Stimulated activated naive CD8-positive, alpha-beta T cell treated with anti-CD3 and anti-CD28 coated beads, Interleukin-15, amount 100 ng/mL, for 72 hours (primary cell): Measurements from ENCODE around the gene CTSK.
"Not testable (repeated sequence)": the region's sequence is repeated elsewhere in the genome, so short reads cannot be mapped to it uniquely, and the experiment has no call there.

Experiments used
- ATAC-seq: fragments of 150-1000 bp; cut with Tn5 transposase; 2 replicates; pipeline ENCODE4 v1.10.0; 2021; ENCODE audit warnings: mild to moderate bottlenecking, moderate library complexity
- DNase-seq, 2 donors: peaks; one replicate each; pipeline ENCODE4 v3.0.0; 2021 to 2022
- H3K27ac Mint-ChIP-seq, 2 donors: one replicate each; pipeline ENCODE4 v1.8.0; 2022; ENCODE audit warnings: mild to moderate bottlenecking in 2 of 2, mixed read lengths in 2 of 2, moderate library complexity in 2 of 2
- H3K27me3 Mint-ChIP-seq: one replicate; pipeline ENCODE4 v1.8.0; 2022; ENCODE audit warnings: mixed read lengths
- H3K4me1 Mint-ChIP-seq: one replicate; pipeline ENCODE4 v1.8.0; 2022; ENCODE audit warnings: mild to moderate bottlenecking, mixed read lengths
- H3K4me3 Mint-ChIP-seq, 2 donors: one replicate each; pipeline ENCODE4 v1.8.0; 2022; ENCODE audit warnings: mild to moderate bottlenecking in 2 of 2, mixed read lengths in 2 of 2, moderate library complexity in 1 of 2
- H3K9me3 Mint-ChIP-seq, 2 donors: one replicate each; pipeline ENCODE4 v1.8.0; 2022; ENCODE audit warnings: mixed read lengths in 2 of 2

CTSK gene

DNA sequence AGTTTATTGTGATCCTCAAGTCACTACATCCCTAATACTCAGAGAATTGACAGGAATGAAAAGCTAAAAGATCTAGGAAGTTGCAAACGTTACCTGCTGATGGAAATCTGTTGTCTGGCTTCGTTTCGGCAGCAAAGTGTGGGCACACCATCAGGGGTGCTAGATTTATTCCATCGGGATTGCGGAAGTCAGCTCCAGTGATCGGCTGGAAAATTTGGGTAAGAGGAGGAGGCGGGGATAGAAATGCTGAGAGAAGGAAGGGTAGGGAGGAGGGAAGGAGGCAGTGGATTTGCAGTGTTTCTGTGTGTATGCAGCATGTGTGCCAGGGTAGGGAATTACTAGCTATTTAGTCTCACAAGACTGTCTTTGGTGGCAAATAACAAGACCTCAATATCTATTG, at the start of gene CTSK:
Gene CTSK, minus strand, starts transcription at position 140 of the 400 bp plus-strand sequence. CDS start 1,455 bp downstream, outside the sequence.
- H3K4me1 Mint-ChIP-seq, result peaks cover 20% of the 10 kb centered on the region
- no peaks in the 10 kb centered on the region for H3K27me3 Mint-ChIP-seq
- peak within 1 kb of the TSS; percentile 30 to 44 for H3K4me3 Mint-ChIP-seq
- no peaks in the 10 kb centered on the region for H3K9me3 Mint-ChIP-seq
- DNase-seq (no peak), ATAC-seq (no peak)
- H3K27ac Mint-ChIP-seq, result peak within 1 kb of the TSS in 1 of 2 donors; percentile 16

GRCh38 chr1:150852734-150853133, 44.7 kb upstream of the CTSK start:
- not testable (repeated sequence) for ATAC-seq, H3K27me3 Mint-ChIP-seq, H3K9me3 Mint-ChIP-seq, H3K4me1 Mint-ChIP-seq, H3K4me3 Mint-ChIP-seq, DNase-seq
- H3K27ac Mint-ChIP-seq, result peak overlapping the region in 1 of 2 donors; percentile 48

GRCh38 chr1:150850801-150851362, 42.8 kb upstream of the CTSK start:
- DNase-seq, H3K9me3 Mint-ChIP-seq, H3K4me3 Mint-ChIP-seq, H3K27me3 Mint-ChIP-seq, ATAC-seq, H3K27ac Mint-ChIP-seq: not testable (repeated sequence)
- H3K4me1 Mint-ChIP-seq, result peaks cover 18% of the 10 kb centered on the region

- Mint-ChIP-seq H3K4me1 (peaks cover 37% of the 10 kb centered on the region), H3K27me3 (no peaks in the 10 kb centered on the region), H3K4me3 (no peak overlapping the region), H3K9me3 (no peaks in the 10 kb centered on the region), H3K27ac (peak overlapping the region in 1 of 2 donors; percentile 87)
- no peak for DNase-seq
- ATAC-seq, result peak; percentile 72
These were observed 38.5 kb upstream of the CTSK start for GRCh38 chr1:150846473-150847146.

GRCh38 chr1:150843474-150843873, 35.4 kb upstream of the CTSK start:
- H3K4me1 Mint-ChIP-seq, result peaks cover 60% of the 10 kb centered on the region

GRCh38 chr1:150842964-150843363, 34.9 kb upstream of the CTSK start:
- DNase-seq, result no peak
- no peaks in the 10 kb centered on the region for H3K9me3 Mint-ChIP-seq
- ATAC-seq, result no peak
- H3K27me3 Mint-ChIP-seq, result no peaks in the 10 kb centered on the region
- H3K4me3 Mint-ChIP-seq, result no peak overlapping the region
- no peak overlapping the region for H3K27ac Mint-ChIP-seq
- peaks cover 60% of the 10 kb centered on the region for H3K4me1 Mint-ChIP-seq

More at GRCh38 chr1:150843474-150843873, 35.4 kb upstream of the CTSK start:
- no peak for DNase-seq
- Mint-ChIP-seq H3K27ac (no peak overlapping the region), H3K4me3 (no peak overlapping the region), H3K9me3 (no peaks in the 10 kb centered on the region), H3K27me3 (no peaks in the 10 kb centered on the region)
- ATAC-seq, result no peak

DNA sequence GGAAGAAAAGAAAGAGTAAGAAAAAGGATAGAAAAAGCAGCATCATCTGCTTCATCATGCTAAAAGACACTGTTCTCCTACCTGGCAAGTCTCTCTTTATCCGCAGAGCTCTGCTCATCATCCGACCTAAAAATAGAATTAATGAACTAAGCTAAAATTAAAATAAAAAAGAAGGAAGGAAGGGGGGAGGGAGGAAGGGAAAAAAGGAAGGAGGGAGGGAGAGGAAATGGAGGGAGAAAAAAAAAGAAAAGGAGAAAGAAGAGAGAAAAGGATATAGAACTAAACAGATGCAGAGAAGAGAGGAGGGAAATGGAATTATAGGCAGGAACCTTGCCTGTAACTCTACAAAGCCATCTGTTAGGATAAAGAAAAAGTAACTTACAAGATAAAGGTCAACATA, 34.3 kb upstream of the CTSK start:
- Mint-ChIP-seq H3K27ac (peak overlapping the region; percentile 61 to 80), H3K27me3 (no peaks in the 10 kb centered on the region), H3K4me3 (peak overlapping the region in 1 of 2 donors; percentile 59), H3K9me3 (no peaks in the 10 kb centered on the region), H3K4me1 (peaks cover 53% of the 10 kb centered on the region)
- DNase-seq, result no peak
- no peak for ATAC-seq

DNA sequence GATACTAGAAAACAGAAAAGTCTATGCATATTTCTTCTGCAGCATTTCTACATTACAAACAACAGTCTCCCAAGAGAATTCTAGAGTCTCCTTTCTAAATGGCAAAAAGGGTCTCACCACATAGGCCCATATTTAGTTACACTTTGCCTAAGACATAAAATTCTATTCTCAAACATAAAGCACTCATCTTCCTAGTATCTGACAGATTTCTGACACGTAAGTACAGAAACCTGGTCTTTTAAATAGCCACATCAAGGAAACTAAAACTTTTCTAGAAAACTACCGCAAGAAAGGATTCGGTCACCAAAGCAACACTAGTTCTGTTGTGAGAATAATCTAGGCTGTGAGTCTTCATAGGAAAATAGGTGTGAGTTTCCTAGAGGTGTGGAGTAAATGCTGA, 33.6 kb upstream of the CTSK start:
- H3K27me3 Mint-ChIP-seq, result no peaks in the 10 kb centered on the region
- H3K4me1 Mint-ChIP-seq, result peaks cover 46% of the 10 kb centered on the region
- H3K27ac Mint-ChIP-seq, result peak overlapping the region; percentile 80 to 82
- H3K9me3 Mint-ChIP-seq, result no peaks in the 10 kb centered on the region
- DNase-seq (peak; percentile 12 to 15), ATAC-seq (peak; percentile 94)
- peak overlapping the region; percentile 20 to 59 for H3K4me3 Mint-ChIP-seq

- DNase-seq, ATAC-seq, H3K9me3 Mint-ChIP-seq, H3K27me3 Mint-ChIP-seq, H3K27ac Mint-ChIP-seq, H3K4me3 Mint-ChIP-seq: not testable (repeated sequence)
- peaks cover 42% of the 10 kb centered on the region for H3K4me1 Mint-ChIP-seq
These were observed 32.8 kb upstream of the CTSK start for GRCh38 chr1:150840850-150841249.

- DNase-seq, result no peak
- H3K9me3 Mint-ChIP-seq, result no peaks in the 10 kb centered on the region
- H3K4me1 Mint-ChIP-seq, result peaks cover 19% of the 10 kb centered on the region
- H3K4me3 Mint-ChIP-seq, result no peak overlapping the region
- ATAC-seq, result no peak
- no peak overlapping the region for H3K27ac Mint-ChIP-seq
- no peaks in the 10 kb centered on the region for H3K27me3 Mint-ChIP-seq
These were observed 28.2 kb upstream of the CTSK start for GRCh38 chr1:150836129-150836773.

GRCh38 chr1:150833961-150834360, 25.9 kb upstream of the CTSK start:
- not testable (repeated sequence) for DNase-seq, H3K27ac Mint-ChIP-seq, ATAC-seq, H3K9me3 Mint-ChIP-seq, H3K4me3 Mint-ChIP-seq, H3K4me1 Mint-ChIP-seq, H3K27me3 Mint-ChIP-seq

DNA sequence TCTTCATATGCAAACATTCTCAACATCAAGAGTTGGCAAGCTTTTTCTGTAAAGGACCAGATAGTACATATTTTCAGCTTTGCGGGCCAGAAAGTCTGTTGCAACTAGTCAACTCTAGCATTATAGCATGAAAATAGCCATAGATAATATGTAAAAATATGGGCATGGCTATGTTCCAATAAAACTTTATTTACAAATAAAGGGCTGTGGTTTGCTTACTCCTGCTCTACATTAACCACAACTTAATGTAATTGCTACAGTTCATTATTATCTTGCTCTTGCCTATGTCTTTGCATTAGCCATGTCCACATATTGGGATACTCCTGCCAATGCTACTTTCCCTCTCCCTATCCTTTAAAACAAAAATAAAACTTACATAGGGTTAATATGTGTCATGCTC, 24.5 kb upstream of the CTSK start:
- no peak for DNase-seq
- H3K4me3 Mint-ChIP-seq, result no peak overlapping the region
- H3K27ac Mint-ChIP-seq, result no peak overlapping the region
- no peaks in the 10 kb centered on the region for H3K27me3 Mint-ChIP-seq
- no peaks in the 10 kb centered on the region for H3K9me3 Mint-ChIP-seq
- H3K4me1 Mint-ChIP-seq, result no peaks in the 10 kb centered on the region
- ATAC-seq, result no peak

DNA sequence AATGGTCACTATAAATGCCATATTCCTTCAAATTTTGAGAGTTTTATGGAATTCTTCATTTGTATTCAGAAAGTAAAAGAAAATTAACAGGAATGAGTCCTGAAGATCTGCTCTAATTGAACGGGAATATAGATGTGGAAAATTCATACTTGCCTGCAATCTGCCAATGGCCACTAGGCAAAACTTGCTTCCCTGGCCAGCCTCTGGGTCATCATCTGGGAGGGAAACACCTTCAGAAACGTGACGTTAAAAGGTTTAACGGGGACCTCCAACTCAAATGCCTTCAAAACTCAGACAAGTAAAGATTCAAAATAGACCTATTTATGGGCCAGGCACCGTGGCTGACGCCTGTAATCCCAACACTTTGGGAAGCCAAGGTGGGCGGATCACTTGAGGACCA, 21.7 kb upstream of the CTSK start:
- Mint-ChIP-seq H3K27ac (no peak overlapping the region), H3K9me3 (no peaks in the 10 kb centered on the region), H3K27me3 (no peaks in the 10 kb centered on the region), H3K4me1 (no peaks in the 10 kb centered on the region), H3K4me3 (no peak overlapping the region)
- ATAC-seq (no peak), DNase-seq (no peak)

GRCh38 chr1:150826299-150826698, 18.2 kb upstream of the CTSK start:
- Mint-ChIP-seq H3K4me1 (no peaks in the 10 kb centered on the region), H3K27ac (no peak overlapping the region), H3K4me3 (no peak overlapping the region), H3K27me3 (no peaks in the 10 kb centered on the region), H3K9me3 (no peaks in the 10 kb centered on the region)
- DNase-seq (no peak), ATAC-seq (no peak)

- Mint-ChIP-seq H3K4me3 (no peak overlapping the region), H3K27ac (no peak overlapping the region), H3K27me3 (no peaks in the 10 kb centered on the region), H3K4me1 (no peaks in the 10 kb centered on the region), H3K9me3 (no peaks in the 10 kb centered on the region)
- DNase-seq (no peak), ATAC-seq (no peak)
These were observed 12.9 kb upstream of the CTSK start for GRCh38 chr1:150820730-150821512.

GRCh38 chr1:150815871-150816270, 7.8 kb upstream of the CTSK start:
- Mint-ChIP-seq H3K27me3 (no peaks in the 10 kb centered on the region), H3K4me1 (no peaks in the 10 kb centered on the region), H3K27ac (no peak overlapping the region), H3K9me3 (no peaks in the 10 kb centered on the region), H3K4me3 (no peak overlapping the region)
- no peak for ATAC-seq
- DNase-seq, result no peak
